Measurements from ENCODE around the gene SMARCA4. TPM values are rescaled to one million over a fixed set of nuclear protein-coding genes. Genes with fewer than 3 reads are reported as not detected.
"Not testable (repeated sequence)": the region's sequence is repeated elsewhere in the genome, so short reads cannot be mapped to it uniquely, and the experiment has no call there.

Gene SMARCA4
- total RNA-seq, 2 experiments from 2014 or later: 107 to 114 TPM

GRCh38 chr19:11064831-11065303, 104.0 kb downstream of the SMARCA4 start:
- Mint-ChIP-seq H3K4me3 (no peak overlapping the region), H3K27ac (peak overlapping the region; percentile 3), H3K27me3 (no peaks in the 10 kb centered on the region)

GRCh38 chr19:11066326-11066725, 105.5 kb downstream of the SMARCA4 start:
- DNase-seq (no peak), ATAC-seq (no peak)
- CTCF ChIA-PET: interaction anchor here (0.9 kb wide), 1 partner anchor 30 kb away, joined by 5 read pairs; no protein-coding TSS in a partner anchor
- no peaks in the 10 kb centered on the region for H3K27me3 Mint-ChIP-seq
- H3K4me1 Mint-ChIP-seq: peaks cover 2% of the 10 kb centered on the region
- H3K27ac Mint-ChIP-seq: no peak overlapping the region
- peaks cover 15% of the 10 kb centered on the region for H3K36me3 Mint-ChIP-seq
- no peaks in the 10 kb centered on the region for H3K9me3 Mint-ChIP-seq (ENCODE audit: low read depth)
- H3K4me3 Mint-ChIP-seq: no peak overlapping the region

More at GRCh38 chr19:11064831-11065303, 104.0 kb downstream of the SMARCA4 start:
- H3K36me3 Mint-ChIP-seq: peaks cover 16% of the 10 kb centered on the region
- H3K9me3 Mint-ChIP-seq (ENCODE audit: low read depth): no peaks in the 10 kb centered on the region
- CTCF ChIA-PET: interaction anchor here (0.7 to 2.6 kb wide), 2 partner anchors 29 to 123 kb away, joined by 3 to 8 read pairs; no protein-coding TSS in a partner anchor
- DNase-seq: no peak
- ATAC-seq: no peak
- H3K4me1 Mint-ChIP-seq: peaks cover 2% of the 10 kb centered on the region

GRCh38 chr19:11067356-11068113, 106.7 kb downstream of the SMARCA4 start:
- no peak overlapping the region for H3K4me3 Mint-ChIP-seq
- ATAC-seq: no peak

GRCh38 chr19:11069561-11069960, 108.7 kb downstream of the SMARCA4 start:
- no peak for DNase-seq
- Mint-ChIP-seq H3K4me3 (no peak overlapping the region), H3K27me3 (no peaks in the 10 kb centered on the region), H3K4me1 (peaks cover 3% of the 10 kb centered on the region), H3K9me3 (ENCODE audit: low read depth) (no peaks in the 10 kb centered on the region), H3K27ac (no peak overlapping the region), H3K36me3 (peaks cover 15% of the 10 kb centered on the region)
- CTCF ChIA-PET: interaction anchor here (1.3 kb wide), 1 partner anchor 63 kb away, joined by 3 read pairs; no protein-coding TSS in a partner anchor
- no peak for ATAC-seq

More at GRCh38 chr19:11067356-11068113, 106.7 kb downstream of the SMARCA4 start:
- CTCF ChIA-PET: interaction anchor here (1.0 to 1.2 kb wide), 2 partner anchors 13 to 131 kb away, joined by 3 read pairs; no protein-coding TSS in a partner anchor
- no peak for DNase-seq
- no peaks in the 10 kb centered on the region for H3K9me3 Mint-ChIP-seq (ENCODE audit: low read depth)
- H3K4me1 Mint-ChIP-seq: peaks cover 2% of the 10 kb centered on the region
- no peaks in the 10 kb centered on the region for H3K27me3 Mint-ChIP-seq
- H3K27ac Mint-ChIP-seq: no peak overlapping the region
- H3K36me3 Mint-ChIP-seq: peaks cover 15% of the 10 kb centered on the region

- CTCF ChIA-PET: no interaction called here
- peaks cover 3% of the 10 kb centered on the region for H3K4me1 Mint-ChIP-seq
- H3K36me3 Mint-ChIP-seq: peaks cover 15% of the 10 kb centered on the region
- H3K27ac Mint-ChIP-seq: no peak overlapping the region
- H3K27me3 Mint-ChIP-seq: no peaks in the 10 kb centered on the region
- DNase-seq (no peak), ATAC-seq (no peak)
- no peak overlapping the region for H3K4me3 Mint-ChIP-seq
- H3K9me3 Mint-ChIP-seq (ENCODE audit: low read depth): no peaks in the 10 kb centered on the region
Measured at GRCh38 chr19:11070123-11070522, 109.3 kb downstream of the SMARCA4 start.

- Mint-ChIP-seq H3K27me3 (no peaks in the 10 kb centered on the region), H3K27ac (no peak overlapping the region), H3K4me3 (no peak overlapping the region), H3K4me1 (peaks cover 3% of the 10 kb centered on the region), H3K36me3 (peaks cover 2% of the 10 kb centered on the region), H3K9me3 (ENCODE audit: low read depth) (no peaks in the 10 kb centered on the region)
- no peak for DNase-seq
- ATAC-seq: no peak
- CTCF ChIA-PET: interaction anchor here (1.2 kb wide), 1 partner anchor 38 kb away, joined by 4 read pairs; no protein-coding TSS in a partner anchor
Measured at GRCh38 chr19:11073568-11073967, 112.7 kb downstream of the SMARCA4 start.

GRCh38 chr19:11076792-11077191, 116.0 kb downstream of the SMARCA4 start:
- H3K27me3 Mint-ChIP-seq; H3K9me3 Mint-ChIP-seq (ENCODE audit: low read depth); DNase-seq; CTCF ChIA-PET; H3K4me1 Mint-ChIP-seq; H3K36me3 Mint-ChIP-seq; ATAC-seq; H3K4me3 Mint-ChIP-seq; H3K27ac Mint-ChIP-seq: not testable (repeated sequence)

GRCh38 chr19:11078893-11079292, 118.1 kb downstream of the SMARCA4 start:
- CTCF ChIA-PET: no interaction called here
- Mint-ChIP-seq H3K9me3 (ENCODE audit: low read depth) (no peaks in the 10 kb centered on the region), H3K36me3 (no peaks in the 10 kb centered on the region), H3K27me3 (no peaks in the 10 kb centered on the region), H3K4me3 (no peak overlapping the region), H3K27ac (no peak overlapping the region), H3K4me1 (peaks cover 2% of the 10 kb centered on the region)
- DNase-seq (no peak), ATAC-seq (no peak)

GRCh38 chr19:11079999-11080398, 119.2 kb downstream of the SMARCA4 start:
- CTCF ChIA-PET: interaction anchor here (1.1 to 1.6 kb wide), 2 partner anchors 12 to 46 kb away, joined by 3 read pairs; no protein-coding TSS in a partner anchor
- Mint-ChIP-seq H3K9me3 (ENCODE audit: low read depth) (no peaks in the 10 kb centered on the region), H3K4me1 (peaks cover 4% of the 10 kb centered on the region), H3K27ac (no peak overlapping the region), H3K36me3 (no peaks in the 10 kb centered on the region), H3K27me3 (no peaks in the 10 kb centered on the region), H3K4me3 (no peak overlapping the region)
- DNase-seq (no peak), ATAC-seq (no peak)

- Mint-ChIP-seq H3K4me3 (no peak overlapping the region), H3K9me3 (ENCODE audit: low read depth) (no peaks in the 10 kb centered on the region), H3K36me3 (peaks cover 18% of the 10 kb centered on the region), H3K4me1 (peaks cover 38% of the 10 kb centered on the region), H3K27me3 (no peaks in the 10 kb centered on the region), H3K27ac (peak overlapping the region; percentile 99)
- CTCF ChIA-PET: interaction anchor here (0.9 to 8.2 kb wide), 6 partner anchors 40 to 217 kb away, joined by 3 to 43 read pairs (median 6); no protein-coding TSS in a partner anchor
- DNase-seq (no peak), ATAC-seq (no peak)
Measured at GRCh38 chr19:11087870-11088505, 127.2 kb downstream of the SMARCA4 start.

- H3K4me3 Mint-ChIP-seq: peak overlapping the region; percentile 90
- ATAC-seq (no peak), DNase-seq (peak; percentile 50)
- CTCF ChIA-PET: interaction anchor here (0.8 to 8.2 kb wide), 9 partner anchors 11 to 218 kb away, joined by 3 to 43 read pairs (median 3); no protein-coding TSS in a partner anchor
- H3K36me3 Mint-ChIP-seq: peaks cover 20% of the 10 kb centered on the region
- no peaks in the 10 kb centered on the region for H3K9me3 Mint-ChIP-seq (ENCODE audit: low read depth)
- peak overlapping the region; percentile 99 for H3K27ac Mint-ChIP-seq
- peaks cover 44% of the 10 kb centered on the region for H3K4me1 Mint-ChIP-seq
- H3K27me3 Mint-ChIP-seq: no peaks in the 10 kb centered on the region
Measured at GRCh38 chr19:11088506-11089253, 127.8 kb downstream of the SMARCA4 start.

GRCh38 chr19:11089254-11090013, 128.6 kb downstream of the SMARCA4 start, which contains the start of gene LDLR:
TSS of gene LDLR (plus strand) at chr19:11089463. CDS start at chr19:11089549, 86 bp downstream.
- H3K27me3 Mint-ChIP-seq: no peaks in the 10 kb centered on the region
- H3K9me3 Mint-ChIP-seq (ENCODE audit: low read depth): no peaks in the 10 kb centered on the region
- H3K36me3 Mint-ChIP-seq: peaks cover 24% of the 10 kb centered on the region
- CTCF ChIA-PET: interaction anchor here (0.8 to 8.2 kb wide), 9 partner anchors 11 to 218 kb away, joined by 3 to 43 read pairs (median 3); partner anchors contain the start of gene CARM1
- ATAC-seq: peak; percentile 52
- DNase-seq: peak; percentile 94
- H3K4me3 Mint-ChIP-seq: peak within 1 kb of the TSS; percentile 90
- H3K4me1 Mint-ChIP-seq: peaks cover 48% of the 10 kb centered on the region
- peak within 1 kb of the TSS; percentile 99 for H3K27ac Mint-ChIP-seq

Measured in activated CD8-positive, alpha-beta memory T cell treated with anti-CD3 and anti-CD28 coated beads, Interleukin-2, amount 10 ng/mL, durations not matched to agents 7 days and 5 days (primary cell).